T-helper 22 cell (primary cell): ENCODE results near the gene CALM3.
"Not testable (repeated sequence)": the region's sequence is repeated elsewhere in the genome, so short reads cannot be mapped to it uniquely, and the experiment has no call there.

Experiments used
- DNase-seq: peaks from one replicate; pipeline ENCODE4 v3.0.0-alpha.2; 2020; ENCODE audit warnings: low read depth

The CALM3 gene

GRCh38 chr19:46601318-46602224 lies at the start of gene CALM3:
Gene CALM3 (plus strand): TSS chr19:46601330. CDS start chr19:46601435, 105 bp downstream.
- DNase-seq = no peak

GRCh38 chr19:46552891-46553290 lies 48.2 kb upstream of the CALM3 start:
- no peak for DNase-seq

GRCh38 chr19:46554161-46554560 lies 47.0 kb upstream of the CALM3 start:
- no peak for DNase-seq

- no peak for DNase-seq
These were observed 45.4 kb upstream of the CALM3 start for GRCh38 chr19:46555628-46556280.

GRCh38 chr19:46556471-46556870 lies 44.7 kb upstream of the CALM3 start:
- DNase-seq = not testable (repeated sequence)

- DNase-seq = no peak
These were observed 41.9 kb upstream of the CALM3 start for GRCh38 chr19:46559203-46559602.

- DNase-seq = not testable (repeated sequence)
These were observed 41.5 kb upstream of the CALM3 start for GRCh38 chr19:46559675-46560074.

- DNase-seq = no peak
These were observed 36.4 kb upstream of the CALM3 start for GRCh38 chr19:46564701-46565100.

- no peak for DNase-seq
These were observed 29.6 kb upstream of the CALM3 start for GRCh38 chr19:46571495-46571894.

- no peak for DNase-seq
These were observed 27.2 kb upstream of the CALM3 start for GRCh38 chr19:46573679-46574498.

- DNase-seq = peak; percentile 14
These were observed 26.6 kb upstream of the CALM3 start for GRCh38 chr19:46574533-46574932.

GRCh38 chr19:46578450-46578849 lies 22.7 kb upstream of the CALM3 start:
- no peak for DNase-seq

GRCh38 chr19:46579361-46579879 lies 21.7 kb upstream of the CALM3 start:
- no peak for DNase-seq

GRCh38 chr19:46580247-46580646 lies 20.9 kb upstream of the CALM3 start:
- no peak for DNase-seq

GRCh38 chr19:46585539-46585938 lies 15.6 kb upstream of the CALM3 start:
- DNase-seq = no peak

GRCh38 chr19:46586294-46586693 lies 14.8 kb upstream of the CALM3 start:
- DNase-seq = no peak

- DNase-seq = no peak
These were observed 13.3 kb upstream of the CALM3 start for GRCh38 chr19:46587861-46588260.

- no peak for DNase-seq
These were observed 9.9 kb upstream of the CALM3 start for GRCh38 chr19:46591254-46591653.

GRCh38 chr19:46591870-46592269 lies 9.3 kb upstream of the CALM3 start:
- DNase-seq = no peak

- DNase-seq = no peak
These were observed 5.1 kb upstream of the CALM3 start for GRCh38 chr19:46596008-46596407.

- DNase-seq = no peak
These were observed 2.7 kb upstream of the CALM3 start for GRCh38 chr19:46598372-46598917.
